CD4-positive, alpha-beta T cell treated with Interferon alpha-2 for 1 hour (primary cell): ENCODE measurements around the gene TIPRL.
"Not testable (repeated sequence)": the region's sequence is repeated elsewhere in the genome, so short reads cannot be mapped to it uniquely, and the experiment has no call there.

Experiments
- DNase-seq, 2 donors: peaks; one replicate each; pipeline ENCODE4 v3.0.0-alpha.2; 2020 to 2022

Gene TIPRL

GRCh38 chr1:168178638-168179437 is at the start of gene TIPRL:
TIPRL (plus strand) TSS chr1:168178962; CDS start chr1:168179078, 116 bp downstream.
- peak; percentile 93 to 95 for DNase-seq

GRCh38 chr1:168129933-168130332 is 48.8 kb upstream of the TIPRL start:
- no peak for DNase-seq

GRCh38 chr1:168134132-168134531 is 44.6 kb upstream of the TIPRL start:
- no peak for DNase-seq

GRCh38 chr1:168134642-168135041 is 44.1 kb upstream of the TIPRL start:
- no peak for DNase-seq

GRCh38 chr1:168135116-168135920 is 43.4 kb upstream of the TIPRL start:
- DNase-seq = no peak

GRCh38 chr1:168135921-168136708 is 42.6 kb upstream of the TIPRL start:
- DNase-seq = no peak

GRCh38 chr1:168136709-168137514 is 41.9 kb upstream of the TIPRL start, which contains the start of gene GPR161:
GPR161 (minus strand) TSS chr1:168136930; CDS start chr1:168104850, 32,080 bp downstream.
- peak in 1 of 2 donors; percentile 25 for DNase-seq

- DNase-seq = no peak
These were observed 41.3 kb upstream of the TIPRL start for GRCh38 chr1:168137515-168137821.

- no peak for DNase-seq
These were observed 40.6 kb upstream of the TIPRL start for GRCh38 chr1:168138134-168138533.

- DNase-seq = no peak
These were observed 39.7 kb upstream of the TIPRL start for GRCh38 chr1:168139070-168139469.

- no peak for DNase-seq
These were observed 36.8 kb upstream of the TIPRL start for GRCh38 chr1:168141871-168142385.

GRCh38 chr1:168145184-168146159 is 33.3 kb upstream of the TIPRL start:
- DNase-seq = peak; percentile 81 to 84

- no peak for DNase-seq
These were observed 32.6 kb upstream of the TIPRL start for GRCh38 chr1:168146160-168146539.

GRCh38 chr1:168146626-168147025 is 32.1 kb upstream of the TIPRL start:
- no peak for DNase-seq

- DNase-seq = peak in 1 of 2 donors; percentile 14
These were observed 29.8 kb upstream of the TIPRL start for GRCh38 chr1:168148916-168149315.

- no peak for DNase-seq
These were observed 28.5 kb upstream of the TIPRL start for GRCh38 chr1:168150283-168150682.

- DNase-seq = no peak
These were observed 26.8 kb upstream of the TIPRL start for GRCh38 chr1:168151935-168152334.

GRCh38 chr1:168154707-168155106 is 24.1 kb upstream of the TIPRL start:
- DNase-seq = not testable (repeated sequence)

GRCh38 chr1:168155910-168156309 is 22.9 kb upstream of the TIPRL start:
- DNase-seq = no peak

GRCh38 chr1:168157638-168158037 is 21.1 kb upstream of the TIPRL start:
- no peak for DNase-seq

GRCh38 chr1:168159251-168159650 is 19.5 kb upstream of the TIPRL start:
- no peak for DNase-seq
